Sigmoid colon (tissue), 3 donors: ENCODE results near the gene P2RX5.

ENCODE experiments used
- POLR2A ChIP-seq, 2 donors: fragments of 450-650 bp; IDR thresholded peaks; one replicate each; pipeline ENCODE4 v1.6.1; 2016; ENCODE audit warnings: antibody characterized with exemption in 2 of 2, mild to moderate bottlenecking in 2 of 2, moderate library complexity in 2 of 2
- TF ChIP-seq, protein P1 (sequence below), 4 experiments: fragments of 450-650 bp in 3 of 4; fragments of 200-600 bp in 1 of 4; IDR thresholded peaks; one replicate each; pipeline ENCODE4 v1.5.1; 2016 to 2019; ENCODE audit warnings: antibody characterized with exemption in 4 of 4, mild to moderate bottlenecking in 3 of 4, moderate library complexity in 2 of 4

DNA sequence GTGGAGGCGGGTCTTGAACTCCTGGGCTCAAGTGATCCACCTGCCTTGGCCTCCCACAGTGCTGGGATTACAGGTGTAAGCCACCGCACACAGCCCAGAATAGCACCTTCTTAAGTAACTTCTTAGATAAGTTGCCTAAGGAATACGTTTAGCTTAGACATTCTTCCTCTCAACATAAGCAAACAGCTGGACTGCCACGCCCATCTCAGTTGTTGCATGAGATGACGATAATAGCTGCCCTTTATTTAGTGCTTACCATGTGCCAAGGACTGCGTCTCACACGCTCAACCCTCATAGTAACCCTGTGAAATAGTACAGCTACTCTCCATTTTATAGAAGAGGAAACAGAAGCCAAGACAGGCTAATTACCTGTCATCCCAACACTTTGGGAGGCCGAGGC is 39.6 kb upstream of the P2RX5 start:
- TF ChIP-seq POLR2A (IDR thresholded peaks at IDR 0.05), result no peak
- TF ChIP-seq, protein P1, sequence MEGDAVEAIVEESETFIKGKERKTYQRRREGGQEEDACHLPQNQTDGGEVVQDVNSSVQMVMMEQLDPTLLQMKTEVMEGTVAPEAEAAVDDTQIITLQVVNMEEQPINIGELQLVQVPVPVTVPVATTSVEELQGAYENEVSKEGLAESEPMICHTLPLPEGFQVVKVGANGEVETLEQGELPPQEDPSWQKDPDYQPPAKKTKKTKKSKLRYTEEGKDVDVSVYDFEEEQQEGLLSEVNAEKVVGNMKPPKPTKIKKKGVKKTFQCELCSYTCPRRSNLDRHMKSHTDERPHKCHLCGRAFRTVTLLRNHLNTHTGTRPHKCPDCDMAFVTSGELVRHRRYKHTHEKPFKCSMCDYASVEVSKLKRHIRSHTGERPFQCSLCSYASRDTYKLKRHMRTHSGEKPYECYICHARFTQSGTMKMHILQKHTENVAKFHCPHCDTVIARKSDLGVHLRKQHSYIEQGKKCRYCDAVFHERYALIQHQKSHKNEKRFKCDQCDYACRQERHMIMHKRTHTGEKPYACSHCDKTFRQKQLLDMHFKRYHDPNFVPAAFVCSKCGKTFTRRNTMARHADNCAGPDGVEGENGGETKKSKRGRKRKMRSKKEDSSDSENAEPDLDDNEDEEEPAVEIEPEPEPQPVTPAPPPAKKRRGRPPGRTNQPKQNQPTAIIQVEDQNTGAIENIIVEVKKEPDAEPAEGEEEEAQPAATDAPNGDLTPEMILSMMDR (IDR thresholded peaks at IDR 0.05), result no peak
